KMS-11 (cell line): Measurements from ENCODE around the gene KLK14.

Experiments
- H2AFZ ChIP-seq: fragments of 200-600 bp; sonication (generic); 2 replicates; pipeline ENCODE4 v1.6.1; 2016; ENCODE audit warnings: antibody characterized with exemption, mixed run types, low read depth
- H3K27ac ChIP-seq: fragments of 200-600 bp; sonication (generic); 2 replicates; pipeline ENCODE4 v1.6.1; 2016; ENCODE audit warnings: mild to moderate bottlenecking, mixed run types
- H3K27me3 ChIP-seq: fragments of 200-600 bp; sonication (generic); 2 replicates; pipeline ENCODE4 v1.6.1; 2017; ENCODE audit warnings: mild to moderate bottlenecking, low read depth, mixed run types, moderate library complexity; ENCODE audit not compliant: insufficient read depth
- H3K36me3 ChIP-seq: fragments of 200-600 bp; sonication (generic); 2 replicates; pipeline ENCODE4 v1.6.1; 2017; ENCODE audit warnings: mild to moderate bottlenecking, mixed run types; ENCODE audit not compliant: insufficient read depth
- H3K4me1 ChIP-seq: fragments of 200-600 bp; sonication (generic); 2 replicates; pipeline ENCODE4 v1.6.1; 2016; ENCODE audit warnings: mild to moderate bottlenecking, low read depth, mixed run types; ENCODE audit not compliant: poor library complexity, severe bottlenecking
- H3K4me2 ChIP-seq: fragments of 200-600 bp; sonication (generic); 2 replicates; pipeline ENCODE4 v1.7.0; 2016; ENCODE audit warnings: mild to moderate bottlenecking, mixed run types
- H3K4me3 ChIP-seq: fragments of 200-600 bp; sonication (generic); IDR thresholded peaks from 2 replicates; pipeline ENCODE4 v1.6.1; 2017; ENCODE audit warnings: low read depth, low read length, mixed read lengths; ENCODE audit not compliant: insufficient read depth
- H3K79me2 ChIP-seq: fragments of 200-600 bp; sonication (generic); 2 replicates; pipeline ENCODE4 v1.6.1; 2016; ENCODE audit warnings: low read depth, mixed run types; ENCODE audit not compliant: insufficient read depth
- H3K9ac ChIP-seq: fragments of 200-600 bp; sonication (generic); 2 replicates; pipeline ENCODE4 v1.6.1; 2016; ENCODE audit warnings: mild to moderate bottlenecking, mixed run types
- H4K20me1 ChIP-seq: fragments of 200-600 bp; sonication (generic); 2 replicates; pipeline ENCODE4 v1.6.1; 2016; ENCODE audit warnings: mild to moderate bottlenecking, mixed run types; ENCODE audit not compliant: insufficient read depth
- TF ChIP-seq, protein P1 (sequence below): fragments of 200-600 bp; sonication (generic); conservative IDR thresholded peaks from 2 replicates; pipeline ENCODE4 v1.6.1; 2017; ENCODE audit warnings: low read depth, mild to moderate bottlenecking, antibody characterized with exemption, low read length, moderate library complexity, mixed read lengths

Gene KLK14

DNA sequence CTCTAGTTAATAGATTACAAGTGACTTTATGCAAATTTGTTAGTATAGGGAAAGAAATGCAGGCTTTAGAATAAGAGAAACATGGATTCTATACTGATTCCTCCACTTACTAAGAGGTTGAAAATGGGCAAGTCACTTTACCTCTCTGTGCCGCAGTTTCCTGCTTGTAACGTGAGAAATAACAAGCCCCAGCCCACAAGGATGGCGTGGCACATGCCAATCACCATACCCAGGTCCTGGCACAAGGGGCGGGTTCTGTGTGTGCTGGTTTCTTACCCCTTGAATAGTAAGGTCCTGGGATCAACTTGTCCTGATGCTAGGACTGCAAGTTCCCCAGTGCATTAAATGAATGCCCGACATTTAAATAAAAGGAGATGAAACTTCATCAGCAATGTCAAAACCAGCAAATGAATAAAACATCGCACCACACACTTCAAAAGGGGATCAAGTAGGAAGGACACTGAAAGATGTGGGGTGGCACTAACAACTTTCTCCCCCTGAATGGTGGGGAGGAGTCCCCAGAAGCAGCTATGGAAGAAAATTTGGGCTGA is 34.1 kb upstream of the KLK14 start:
- Histone ChIP-seq H3K27me3 (peaks cover 73% of the 10 kb centered on the region), H3K4me1 (no peaks in the 10 kb centered on the region), H4K20me1 (no peaks in the 10 kb centered on the region), H3K4me3 (no peak overlapping the region), H3K4me2 (no peak overlapping the region), H2AFZ (no peak overlapping the region), H3K79me2 (no peaks in the 10 kb centered on the region), H3K36me3 (no peaks in the 10 kb centered on the region), H3K27ac (no peak overlapping the region), H3K9ac (no peak overlapping the region)
- TF ChIP-seq, protein P1, sequence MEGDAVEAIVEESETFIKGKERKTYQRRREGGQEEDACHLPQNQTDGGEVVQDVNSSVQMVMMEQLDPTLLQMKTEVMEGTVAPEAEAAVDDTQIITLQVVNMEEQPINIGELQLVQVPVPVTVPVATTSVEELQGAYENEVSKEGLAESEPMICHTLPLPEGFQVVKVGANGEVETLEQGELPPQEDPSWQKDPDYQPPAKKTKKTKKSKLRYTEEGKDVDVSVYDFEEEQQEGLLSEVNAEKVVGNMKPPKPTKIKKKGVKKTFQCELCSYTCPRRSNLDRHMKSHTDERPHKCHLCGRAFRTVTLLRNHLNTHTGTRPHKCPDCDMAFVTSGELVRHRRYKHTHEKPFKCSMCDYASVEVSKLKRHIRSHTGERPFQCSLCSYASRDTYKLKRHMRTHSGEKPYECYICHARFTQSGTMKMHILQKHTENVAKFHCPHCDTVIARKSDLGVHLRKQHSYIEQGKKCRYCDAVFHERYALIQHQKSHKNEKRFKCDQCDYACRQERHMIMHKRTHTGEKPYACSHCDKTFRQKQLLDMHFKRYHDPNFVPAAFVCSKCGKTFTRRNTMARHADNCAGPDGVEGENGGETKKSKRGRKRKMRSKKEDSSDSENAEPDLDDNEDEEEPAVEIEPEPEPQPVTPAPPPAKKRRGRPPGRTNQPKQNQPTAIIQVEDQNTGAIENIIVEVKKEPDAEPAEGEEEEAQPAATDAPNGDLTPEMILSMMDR = no peak

DNA sequence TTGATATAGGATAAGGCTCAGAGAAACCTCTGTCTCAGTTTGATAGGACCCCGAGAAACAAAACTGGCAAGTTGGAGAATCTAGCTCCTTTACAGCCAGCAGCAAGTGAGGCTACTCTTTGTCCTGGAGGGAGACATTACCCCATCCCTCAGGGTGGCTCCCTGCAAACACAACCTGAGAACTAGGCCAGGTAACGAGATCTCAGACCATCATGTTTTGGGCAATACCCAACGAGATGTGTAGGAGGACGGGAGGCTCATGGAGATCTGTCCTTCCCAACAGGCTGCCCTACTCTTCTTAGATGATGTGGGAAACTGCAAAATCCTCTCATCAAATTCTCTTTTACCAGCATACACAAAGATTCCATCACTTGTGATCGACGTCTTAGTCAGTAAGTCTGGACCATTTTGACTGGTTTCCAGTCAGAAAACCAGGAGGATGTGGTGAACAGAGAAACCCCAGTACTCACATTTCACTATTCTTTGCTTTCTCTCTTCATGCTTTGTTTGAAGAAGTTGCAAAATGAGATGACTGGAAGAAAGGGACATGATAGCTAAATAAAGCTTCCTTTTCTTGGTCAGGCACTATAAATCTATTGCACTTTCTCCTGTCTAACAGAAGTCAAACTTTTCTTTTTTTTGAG is 31.5 kb upstream of the KLK14 start:
- Histone ChIP-seq H2AFZ (no peak overlapping the region), H3K27me3 (peaks cover 72% of the 10 kb centered on the region), H4K20me1 (no peaks in the 10 kb centered on the region), H3K4me2 (no peak overlapping the region), H3K27ac (no peak overlapping the region), H3K9ac (no peak overlapping the region), H3K36me3 (no peaks in the 10 kb centered on the region), H3K4me1 (no peaks in the 10 kb centered on the region), H3K4me3 (no peak overlapping the region), H3K79me2 (no peaks in the 10 kb centered on the region)
- TF ChIP-seq, protein P1 = no peak

DNA sequence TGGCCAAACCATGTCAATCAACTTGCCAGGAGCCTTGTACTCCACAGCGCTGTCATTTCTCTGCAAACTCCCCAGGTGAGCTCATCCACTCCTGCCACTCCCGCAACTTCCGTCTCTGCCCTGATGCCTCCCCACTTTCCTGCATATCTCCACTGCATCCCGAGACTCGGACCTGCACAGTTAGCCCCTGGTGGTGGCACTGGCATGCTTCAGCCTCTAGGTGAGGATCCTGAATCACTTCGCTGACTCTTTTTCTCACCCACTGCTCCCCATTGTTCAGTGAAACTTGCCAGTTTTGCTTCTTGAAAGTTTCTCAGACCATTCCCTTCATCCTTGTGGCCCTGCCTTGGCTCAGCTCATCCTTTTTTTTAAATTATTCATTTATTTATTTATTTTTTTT is 28.9 kb upstream of the KLK14 start:
- H3K4me3 ChIP-seq = no peak overlapping the region
- peaks cover 45% of the 10 kb centered on the region for H3K27me3 ChIP-seq
- no peaks in the 10 kb centered on the region for H4K20me1 ChIP-seq
- H3K9ac ChIP-seq = no peak overlapping the region
- no peaks in the 10 kb centered on the region for H3K36me3 ChIP-seq
- no peak overlapping the region for H3K27ac ChIP-seq
- H3K4me2 ChIP-seq = no peak overlapping the region
- TF ChIP-seq, protein P1 = no peak
- H2AFZ ChIP-seq = no peak overlapping the region
- peaks cover 8% of the 10 kb centered on the region for H3K4me1 ChIP-seq
- H3K79me2 ChIP-seq = peaks cover 13% of the 10 kb centered on the region

DNA sequence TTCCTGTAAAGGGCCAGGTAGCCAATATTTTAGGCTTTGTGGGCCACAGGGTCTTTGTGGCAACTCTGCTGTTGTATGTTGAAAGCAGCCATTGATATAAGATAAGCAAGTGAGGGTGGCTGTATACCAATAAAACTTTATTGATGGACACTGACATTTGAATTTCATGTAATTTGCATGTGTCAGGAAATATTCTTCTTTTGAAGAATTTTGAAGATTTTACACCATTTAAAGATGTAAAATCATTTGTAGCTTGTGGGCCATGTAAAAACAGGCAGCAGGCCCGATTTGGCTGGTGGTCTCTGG is 27.9 kb upstream of the KLK14 start:
- TF ChIP-seq, protein P1 = no peak
- no peak overlapping the region for H2AFZ ChIP-seq
- H3K9ac ChIP-seq = no peak overlapping the region
- H3K4me1 ChIP-seq = peaks cover 8% of the 10 kb centered on the region
- H4K20me1 ChIP-seq = no peaks in the 10 kb centered on the region
- H3K4me3 ChIP-seq = no peak overlapping the region
- H3K79me2 ChIP-seq = peaks cover 13% of the 10 kb centered on the region
- no peak overlapping the region for H3K4me2 ChIP-seq
- no peak overlapping the region for H3K27ac ChIP-seq
- H3K36me3 ChIP-seq = no peaks in the 10 kb centered on the region
- peaks cover 36% of the 10 kb centered on the region for H3K27me3 ChIP-seq
